ENCODE data around the gene PRLR. TPM values are rescaled to one million over a fixed set of nuclear protein-coding genes. Genes with fewer than 3 reads are reported as not detected.

PRLR gene
- total and polyA plus RNA-seq, 9 of the 15 experiments (the other 6 are each of a cell fraction or from before 2014, with no cell fraction given) = 0.02 TPM; not detected in 8

GRCh38 chr5:35124932-35125331 is 105.4 kb downstream of the PRLR start (continued):
- TF ChIP-seq ZNF239 (CRISPR knock-in tag; IDR thresholded peaks at IDR 0.05) (no peak), ZNF121 (CRISPR knock-in tag; conservative IDR thresholded peaks at IDR 0.05) (no peak), SRSF1 (IDR thresholded peaks at IDR 0.05; ENCODE audit: low read depth, low read length) (no peak)

- ATAC-seq (no peak), DNase-seq (ENCODE audit: extremely low read depth in 1 of 4, low spot score in 3 of 4) (no peak), FAIRE-seq (no peak)
- no peak overlapping the region for H3K9ac ChIP-seq (ENCODE audit: insufficient read depth in 1 of 2, low read depth in 2 of 2, low read length in 2 of 2)
- no peaks in the 10 kb centered on the region for H3K4me1 ChIP-seq (replicated peaks in 1 of 2; ENCODE audit: control insufficient read depth in 2 of 2, insufficient read depth in 2 of 2, low read length in 2 of 2)
- no peak overlapping the region for H3K4me2 ChIP-seq (ENCODE audit: insufficient read depth, low read length)
- H3K79me2 ChIP-seq (ENCODE audit: control insufficient read depth, insufficient read depth, low read length) = no peaks in the 10 kb centered on the region
- ChIA-PET CTCF (ENCODE audit: low intra/inter-chr PET ratio) (no interaction called here), POLR2A (interaction anchor here (0.7 kb wide), 1 partner anchor 572 kb away, joined by 3 read pairs; no protein-coding TSS in a partner anchor)
- no TSS peak for BruUV-seq (replicated peaks)
- in situ Hi-C loops (cut with MboI) (no loop called here), intact Hi-C loops (cut with micrococcal nuclease) (no loop called here)
- H3K27ac ChIP-seq (ENCODE audit: extremely low read depth, low read depth, low read length) = no peak overlapping the region
- no peaks in the 10 kb centered on the region for H4K20me1 ChIP-seq (replicated peaks; ENCODE audit: control insufficient read depth, insufficient read depth, low read length)
- no peaks in the 10 kb centered on the region for H3K36me3 ChIP-seq (ENCODE audit: control insufficient read depth, insufficient read depth, low read length)
- H3K27me3 ChIP-seq (ENCODE audit: control insufficient read depth in 2 of 2, insufficient read depth in 2 of 2, low read length in 2 of 2) = no peaks in the 10 kb centered on the region
- H2AFZ ChIP-seq (ENCODE audit: low read depth, low read length) = no peak overlapping the region
- no peaks in the 10 kb centered on the region for H3K9me1 ChIP-seq (ENCODE audit: control insufficient read depth, insufficient read depth, low read length)
- 0% methylated on average over 2 of the region's 2 CpGs for WGBS (ENCODE audit: insufficient coverage, low coverage, missing lambda C conversion rate)
- H3K4me3 ChIP-seq = no peak overlapping the region
- H3K9me3 ChIP-seq (replicated peaks; ENCODE audit: control insufficient read depth, insufficient read depth, low read depth, low read length) = no peaks in the 10 kb centered on the region
- TF ChIP-seq HDAC8 (tag; IDR thresholded peaks at IDR 0.05) = no peak
- TF ChIP-seq ZNF311 (CRISPR knock-in tag; IDR thresholded peaks at IDR 0.05) = no peak
- TF ChIP-seq HMGXB4 (CRISPR knock-in tag; IDR thresholded peaks at IDR 0.05) = no peak
- TF ChIP-seq MAZ (CRISPR knock-in tag; conservative IDR thresholded peaks at IDR 0.05 in 1 of 2, IDR thresholded peaks at IDR 0.05 in 1 of 2) = no peak
- TF ChIP-seq GTF2E2 (tag; IDR thresholded peaks at IDR 0.05) = no peak
- TF ChIP-seq FOXP1 (CRISPR knock-in tag; IDR thresholded peaks at IDR 0.05) = no peak
- TF ChIP-seq ARID4B (CRISPR knock-in tag; IDR thresholded peaks at IDR 0.05) = no peak
- TF ChIP-seq ZNF217 (CRISPR knock-in tag; IDR thresholded peaks at IDR 0.05) = no peak
- TF ChIP-seq HCFC1 (IDR thresholded peaks at IDR 0.05; ENCODE audit: low read depth, low read length) = no peak
- TF ChIP-seq ZFX (CRISPR knock-in tag; IDR thresholded peaks at IDR 0.05) = no peak
- TF ChIP-seq ZNF445 (CRISPR knock-in tag; IDR thresholded peaks at IDR 0.05; ENCODE audit: low read depth) = no peak
These were observed 107.5 kb downstream of the PRLR start for GRCh38 chr5:35122819-35123218.

Measured in K562 (cell line).